Osteocyte (in vitro differentiated cells): ENCODE data around the gene KCNH5. TPM values are rescaled to one million over a fixed set of nuclear protein-coding genes. Genes with fewer than 3 reads are reported as not detected.

Experiments used
- DNase-seq: peaks from one replicate; pipeline ENCODE4 v3.0.0; 2021; ENCODE audit warnings: mixed read lengths; ENCODE audit not compliant: unreplicated experiment; ENCODE audit errors: extremely low spot score
- H3K27ac Mint-ChIP-seq: one replicate; pipeline ENCODE4 v1.8.0; 2021; ENCODE audit warnings: mild to moderate bottlenecking, mixed read lengths; ENCODE audit not compliant: unreplicated experiment
- H3K27me3 Mint-ChIP-seq: one replicate; pipeline ENCODE4 v1.8.0; 2021; ENCODE audit warnings: mixed read lengths; ENCODE audit not compliant: unreplicated experiment
- H3K36me3 Mint-ChIP-seq: one replicate; pipeline ENCODE4 v1.8.0; 2021; ENCODE audit warnings: mixed read lengths; ENCODE audit not compliant: unreplicated experiment
- H3K4me1 Mint-ChIP-seq: one replicate; pipeline ENCODE4 v1.8.0; 2021; ENCODE audit warnings: mixed read lengths; ENCODE audit not compliant: unreplicated experiment
- H3K4me3 Mint-ChIP-seq: one replicate; pipeline ENCODE4 v1.8.0; 2021; ENCODE audit warnings: mild to moderate bottlenecking, moderate library complexity, mixed read lengths; ENCODE audit not compliant: unreplicated experiment
- H3K9me3 Mint-ChIP-seq: one replicate; pipeline ENCODE4 v1.8.0; 2021; ENCODE audit warnings: mixed read lengths; ENCODE audit not compliant: unreplicated experiment
- total RNA-seq: library from RNA; stranded (reverse); gene quantifications from 2 replicates; pipeline ENCODE4 v1.2.1, GENCODE V29; 2021
- TF ChIP-seq, protein P1 (sequence below): fragments of 200-600 bp; sonication (generic); IDR thresholded peaks from 2 replicates; pipeline ENCODE4 v1.5.0; 2021; ENCODE audit warnings: antibody characterized with exemption, mild to moderate bottlenecking, moderate library complexity

The KCNH5 gene
- total RNA-seq, 1 donor from 2014 or later = not detected

DNA sequence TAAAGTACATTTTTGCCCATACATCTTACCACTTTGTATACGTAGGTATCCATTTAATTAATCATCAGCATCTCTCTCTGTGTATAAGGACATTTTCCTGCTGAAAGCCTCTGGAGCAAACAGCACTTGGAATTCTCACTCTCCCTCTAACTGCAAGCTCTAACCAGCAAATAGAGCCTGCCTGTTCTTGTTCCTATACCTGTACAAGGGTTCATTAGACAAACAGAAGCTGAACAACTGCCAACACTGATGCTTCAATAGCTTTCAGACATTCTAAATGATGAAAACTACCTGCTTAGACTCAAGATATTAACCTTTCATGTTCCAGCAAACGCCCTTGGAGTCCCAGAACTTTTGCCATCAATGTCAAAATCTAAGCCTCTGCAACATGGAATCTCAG lies 98.0 kb downstream of the KCNH5 start:
- Mint-ChIP-seq H3K36me3 (no peaks in the 10 kb centered on the region), H3K9me3 (no peaks in the 10 kb centered on the region), H3K27me3 (no peaks in the 10 kb centered on the region), H3K4me3 (no peak overlapping the region), H3K4me1 (no peaks in the 10 kb centered on the region), H3K27ac (no peak overlapping the region)
- DNase-seq = no peak
- TF ChIP-seq, protein P1, sequence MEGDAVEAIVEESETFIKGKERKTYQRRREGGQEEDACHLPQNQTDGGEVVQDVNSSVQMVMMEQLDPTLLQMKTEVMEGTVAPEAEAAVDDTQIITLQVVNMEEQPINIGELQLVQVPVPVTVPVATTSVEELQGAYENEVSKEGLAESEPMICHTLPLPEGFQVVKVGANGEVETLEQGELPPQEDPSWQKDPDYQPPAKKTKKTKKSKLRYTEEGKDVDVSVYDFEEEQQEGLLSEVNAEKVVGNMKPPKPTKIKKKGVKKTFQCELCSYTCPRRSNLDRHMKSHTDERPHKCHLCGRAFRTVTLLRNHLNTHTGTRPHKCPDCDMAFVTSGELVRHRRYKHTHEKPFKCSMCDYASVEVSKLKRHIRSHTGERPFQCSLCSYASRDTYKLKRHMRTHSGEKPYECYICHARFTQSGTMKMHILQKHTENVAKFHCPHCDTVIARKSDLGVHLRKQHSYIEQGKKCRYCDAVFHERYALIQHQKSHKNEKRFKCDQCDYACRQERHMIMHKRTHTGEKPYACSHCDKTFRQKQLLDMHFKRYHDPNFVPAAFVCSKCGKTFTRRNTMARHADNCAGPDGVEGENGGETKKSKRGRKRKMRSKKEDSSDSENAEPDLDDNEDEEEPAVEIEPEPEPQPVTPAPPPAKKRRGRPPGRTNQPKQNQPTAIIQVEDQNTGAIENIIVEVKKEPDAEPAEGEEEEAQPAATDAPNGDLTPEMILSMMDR = no peak

GRCh38 chr14:62946221-62946620 lies 99.0 kb downstream of the KCNH5 start:
- Mint-ChIP-seq H3K36me3 (no peaks in the 10 kb centered on the region), H3K27me3 (no peaks in the 10 kb centered on the region), H3K27ac (no peak overlapping the region), H3K9me3 (no peaks in the 10 kb centered on the region), H3K4me1 (no peaks in the 10 kb centered on the region), H3K4me3 (no peak overlapping the region)
- TF ChIP-seq, protein P1 = no peak
- DNase-seq = no peak

- no peak for DNase-seq
- TF ChIP-seq, protein P1 = no peak
These were observed 102.1 kb downstream of the KCNH5 start for GRCh38 chr14:62943202-62943601.

GRCh38 chr14:62939970-62940369 lies 105.3 kb downstream of the KCNH5 start:
- Mint-ChIP-seq H3K9me3 (no peaks in the 10 kb centered on the region), H3K4me3 (no peak overlapping the region), H3K27ac (no peak overlapping the region), H3K27me3 (peaks cover 3% of the 10 kb centered on the region), H3K36me3 (no peaks in the 10 kb centered on the region), H3K4me1 (no peaks in the 10 kb centered on the region)
- TF ChIP-seq, protein P1 = no peak
- no peak for DNase-seq

More at GRCh38 chr14:62943202-62943601, 102.1 kb downstream of the KCNH5 start:
- H3K27ac Mint-ChIP-seq = no peak overlapping the region
- no peak overlapping the region for H3K4me3 Mint-ChIP-seq
- no peaks in the 10 kb centered on the region for H3K9me3 Mint-ChIP-seq
- no peaks in the 10 kb centered on the region for H3K36me3 Mint-ChIP-seq
- no peaks in the 10 kb centered on the region for H3K4me1 Mint-ChIP-seq
- H3K27me3 Mint-ChIP-seq = peaks cover 3% of the 10 kb centered on the region

GRCh38 chr14:62938778-62939177 lies 106.5 kb downstream of the KCNH5 start:
- TF ChIP-seq, protein P1 = no peak
- DNase-seq = no peak
- Mint-ChIP-seq H3K4me3 (no peak overlapping the region), H3K27ac (no peak overlapping the region), H3K9me3 (no peaks in the 10 kb centered on the region), H3K36me3 (no peaks in the 10 kb centered on the region), H3K4me1 (no peaks in the 10 kb centered on the region), H3K27me3 (peaks cover 3% of the 10 kb centered on the region)
